ENCODE results near the gene CALCR. TPM values are rescaled to one million over a fixed set of nuclear protein-coding genes. Genes with fewer than 3 reads are reported as not detected.

Gene CALCR
- total and polyA plus RNA-seq, 2 of the 4 experiments (the other 2 are of a cell fraction): not detected

- Histone ChIP-seq H4K5ac (ENCODE audit: low read depth, low read length) (no peak overlapping the region), H2AFZ (replicated peaks; ENCODE audit: low read length, poor library complexity) (no peak overlapping the region), H3K27ac (ENCODE audit: insufficient read depth, low read length) (no peak overlapping the region), H3K9me3 (ENCODE audit: control insufficient read depth, insufficient read depth, low read length) (no peaks in the 10 kb centered on the region), H3K36me3 (ENCODE audit: control insufficient read depth, insufficient read depth, low read length) (no peaks in the 10 kb centered on the region), H3K9me1 (ENCODE audit: insufficient read depth, low read length) (no peaks in the 10 kb centered on the region), H2BK15ac (ENCODE audit: low read depth, low read length) (no peak overlapping the region), H3K9ac (ENCODE audit: low read depth, low read length) (no peak overlapping the region), H2BK20ac (ENCODE audit: low read depth, low read length) (no peak overlapping the region), H3K4ac (ENCODE audit: low read depth, low read length) (no peak overlapping the region), H3K4me2 (ENCODE audit: low read depth, low read length) (no peak overlapping the region), H4K91ac (ENCODE audit: insufficient read depth, low read depth, low read length) (no peak overlapping the region), H2BK120ac (ENCODE audit: low read depth, low read length) (no peak overlapping the region), H4K20me1 (ENCODE audit: insufficient read depth, low read length) (no peaks in the 10 kb centered on the region), H3K18ac (ENCODE audit: low read depth, low read length) (no peak overlapping the region), H3K4me1 (ENCODE audit: control insufficient read depth, insufficient read depth, low read length) (no peaks in the 10 kb centered on the region), H2AK9ac (replicated peaks; ENCODE audit: low read depth, low read length, poor library complexity) (no peak overlapping the region), H3K23ac (ENCODE audit: low read depth, low read length) (no peak overlapping the region), H3K14ac (replicated peaks; ENCODE audit: low read depth, low read length) (no peak overlapping the region), H3K56ac (ENCODE audit: extremely low read depth, insufficient read depth, low read length) (no peak overlapping the region), H2BK5ac (ENCODE audit: low read depth, low read length, poor library complexity, severe bottlenecking) (no peak overlapping the region), H3K4me3 (ENCODE audit: insufficient read depth, low read depth, low read length) (no peak overlapping the region), H3K79me1 (ENCODE audit: low read depth in 1 of 2, low read length in 2 of 2) (no peaks in the 10 kb centered on the region), H4K8ac (ENCODE audit: low read depth in 2 of 2, low read length in 2 of 2) (no peak overlapping the region), H3K27me3 (ENCODE audit: control insufficient read depth, insufficient read depth, low read length) (peaks cover 4% of the 10 kb centered on the region; the same call in 1 of the 2 replicates), H2AK5ac (ENCODE audit: low read depth, low read length) (no peak overlapping the region)
- dilution Hi-C loops (cut with HindIII; ENCODE audit: low sequenced_read_pairs, unreplicated experiment) (no loop called here), intact Hi-C loops (cut with micrococcal nuclease) (no loop called here), in situ Hi-C loops (cut with MboI; ENCODE audit: low sequenced_read_pairs) (no loop called here)
- DNase-seq (no peak), ATAC-seq (ENCODE audit: low read depth) (no peak)
- BruUV-seq (replicated peaks): no TSS peak
- TF ChIP-seq MAFK (IDR thresholded peaks at IDR 0.05; ENCODE audit: low read depth, low read length): no peak
- no peak for TF ChIP-seq CHD1 (IDR thresholded peaks at IDR 0.05; ENCODE audit: low read depth, low read length)
- no peak for TF ChIP-seq BHLHE40 (IDR thresholded peaks at IDR 0.05; ENCODE audit: low read depth, low read length)
- TF ChIP-seq POLR2A (IDR thresholded peaks at IDR 0.05; ENCODE audit: low read depth, low read length): no peak
- no peak for TF ChIP-seq RFX5 (IDR thresholded peaks at IDR 0.05; ENCODE audit: low read depth, low read length)
- no peak for TF ChIP-seq FOS (IDR thresholded peaks at IDR 0.05; ENCODE audit: low read depth, low read length)
- no peak for TF ChIP-seq NFE2L2 (IDR thresholded peaks at IDR 0.05; ENCODE audit: low read depth, low read length)
- no peak for TF ChIP-seq CEBPB (IDR thresholded peaks at IDR 0.05; ENCODE audit: low read depth, low read length)
- no peak for TF ChIP-seq MAZ (IDR thresholded peaks at IDR 0.05; ENCODE audit: borderline replicate concordance, low read depth, low read length)
- no peak for TF ChIP-seq RAD21 (IDR thresholded peaks at IDR 0.05; ENCODE audit: low read length)
- TF ChIP-seq ELK1 (IDR thresholded peaks at IDR 0.05; ENCODE audit: borderline replicate concordance, low read depth, low read length): no peak
- no peak for TF ChIP-seq MXI1 (IDR thresholded peaks at IDR 0.05; ENCODE audit: borderline replicate concordance, low read depth, low read length)
- no peak for TF ChIP-seq USF2 (IDR thresholded peaks at IDR 0.05; ENCODE audit: low read depth, low read length)
- no peak for TF ChIP-seq SMC3 (IDR thresholded peaks at IDR 0.05; ENCODE audit: low read depth, low read length)
- no peak for TF ChIP-seq CTCF (conservative IDR thresholded peaks at IDR 0.05; ENCODE audit: low read depth, low read length)
- no peak for TF ChIP-seq RCOR1 (IDR thresholded peaks at IDR 0.05; ENCODE audit: insufficient replicate concordance, low read length)
- ChIA-PET POLR2A (ENCODE audit: unreplicated experiment) (no interaction called here), CTCF (no interaction called here)
- WGBS, 2 experiments (ENCODE audit: extremely low coverage in 2 of 2, insufficient read length in 1 of 2): no CpG with 5 or more reads among the region's 1 CpG
Observed at GRCh38 chr7:93392984-93393383, 181.5 kb downstream of the CALCR start.

Data from IMR-90 (cell line).